Fibroblast of lung (primary cell): Measurements from ENCODE around the gene SMARCA2. TPM values are rescaled to one million over a fixed set of nuclear protein-coding genes. Genes with fewer than 3 reads are reported as not detected.

Experiments
- DNase-seq, 2 donors: peaks; one replicate each; pipeline versions ENCODE4 v3.0.0 to v3.0.0-alpha.2; 2010; ENCODE audit warnings: low read depth in 2 of 2
- H2AFZ ChIP-seq: 2 replicates; pipeline ENCODE4 v1.5.1; 2012; ENCODE audit warnings: low read length, control low read depth, inconsistent platforms
- H3K27ac ChIP-seq: 2 replicates; pipeline ENCODE4 v1.5.1; 2011; ENCODE audit warnings: low read length, control low read depth; ENCODE audit not compliant: insufficient read depth
- H3K27me3 ChIP-seq: 2 replicates; pipeline ENCODE4 v1.5.1; 2011; ENCODE audit warnings: mild to moderate bottlenecking, low read length; ENCODE audit not compliant: control insufficient read depth, insufficient read depth
- H3K36me3 ChIP-seq: 2 replicates; pipeline ENCODE4 v1.5.1; 2011; ENCODE audit warnings: low read length; ENCODE audit not compliant: control insufficient read depth, insufficient read depth
- H3K4me1 ChIP-seq: 2 replicates; pipeline ENCODE4 v1.5.1; 2011; ENCODE audit warnings: low read length; ENCODE audit not compliant: control insufficient read depth, insufficient read depth; ENCODE audit errors: extremely low read depth
- H3K4me2 ChIP-seq: 2 replicates; pipeline ENCODE4 v1.5.1; 2011; ENCODE audit warnings: low read length, control low read depth; ENCODE audit not compliant: insufficient read depth; ENCODE audit errors: extremely low read depth
- H3K4me3 ChIP-seq, 4 experiments: fragments of 200-600 bp in 1 of 4; sonication (generic) in 1 of 4; replicated peaks in 1 of 4; 2 replicates each; pipeline ENCODE4 v1.5.1; 2011 to 2016; ENCODE audit warnings: low read length in 4 of 4, low read depth in 3 of 4, mild to moderate bottlenecking in 3 of 4, control low read depth in 2 of 4, inconsistent platforms in 1 of 4, mixed read lengths in 1 of 4; ENCODE audit not compliant: insufficient read depth in 1 of 4; ENCODE audit errors: control extremely low read depth in 1 of 4
- H3K79me2 ChIP-seq: 2 replicates; pipeline ENCODE4 v1.5.1; 2012; ENCODE audit warnings: mild to moderate bottlenecking, low read length, inconsistent platforms; ENCODE audit not compliant: control insufficient read depth, insufficient read depth
- H3K9ac ChIP-seq: 2 replicates; pipeline ENCODE4 v1.5.1; 2011; ENCODE audit warnings: mild to moderate bottlenecking, low read length, control low read depth; ENCODE audit not compliant: insufficient read depth
- H3K9me3 ChIP-seq: 2 replicates; pipeline ENCODE4 v1.5.1; 2012; ENCODE audit warnings: low read depth, low read length; ENCODE audit not compliant: control insufficient read depth, insufficient read depth
- H4K20me1 ChIP-seq: 2 replicates; pipeline ENCODE4 v1.5.1; 2011; ENCODE audit warnings: low read length; ENCODE audit not compliant: control insufficient read depth, insufficient read depth; ENCODE audit errors: extremely low read depth
- EZH2 ChIP-seq: IDR thresholded peaks from 2 replicates; pipeline ENCODE4 v1.5.1; 2012; ENCODE audit warnings: low read length, control low read depth, mild to moderate bottlenecking; ENCODE audit errors: missing control alignments
- polyA plus RNA-seq, 2 donors: library from polyadenylated mRNA; depleted of rRNA in 1 of 2; stranded (reverse) in 1 of 2; unstranded in 1 of 2; fragments of >200 nt; gene quantifications; 2 replicates each; pipeline ENCODE4 v1.2.1, GENCODE V29; 2011 to 2012; ENCODE audit warnings: missing spikeins in 1 of 2
- total RNA-seq: library from RNA; depleted of rRNA; stranded (reverse); fragments of >200 nt; gene quantifications from 2 replicates; pipeline ENCODE4 v1.2.1, GENCODE V29; 2014
- TF ChIP-seq, protein P1 (sequence below), 2 donors: IDR thresholded peaks in 1 of 2; conservative IDR thresholded peaks in 1 of 2; 1 replicate in 1 of 2; 2 replicates in 1 of 2; pipeline ENCODE4 v1.5.1; 2011 to 2012; ENCODE audit warnings: low read length in 2 of 2, control low read depth in 1 of 2, inconsistent platforms in 1 of 2, low read depth in 1 of 2, mild to moderate bottlenecking in 1 of 2

SMARCA2 gene
- total and polyA plus RNA-seq, 2 donors (not counting 1 experiment from before 2014, with no cell fraction given) = 36.8 to 62.3 TPM

DNA sequence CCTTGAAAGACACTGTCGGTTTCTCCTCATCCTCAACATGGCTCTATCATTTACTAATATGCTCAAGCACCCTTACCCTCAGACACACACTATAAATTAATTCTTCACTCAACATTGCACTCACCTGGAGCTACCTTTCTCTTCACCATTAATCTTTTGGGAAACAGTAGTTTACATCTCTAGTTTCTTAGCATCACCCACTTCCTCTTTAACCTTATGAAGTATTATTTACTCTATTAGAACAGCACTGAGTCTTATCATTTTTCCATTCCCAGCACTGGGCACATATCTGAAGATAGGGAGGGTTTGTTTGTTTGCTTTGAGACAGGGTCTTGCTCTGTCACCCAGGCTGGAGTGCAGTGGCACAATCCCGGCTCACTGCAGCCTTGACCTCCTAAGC is 213.5 kb downstream of the SMARCA2 start:
- Histone ChIP-seq H3K79me2 (no peaks in the 10 kb centered on the region), H2AFZ (no peak overlapping the region), H4K20me1 (no peaks in the 10 kb centered on the region), H3K27ac (no peak overlapping the region), H3K36me3 (no peaks in the 10 kb centered on the region), H3K9me3 (no peaks in the 10 kb centered on the region), H3K4me2 (no peak overlapping the region), H3K4me3 (no peak overlapping the region), H3K9ac (no peak overlapping the region), H3K4me1 (no peaks in the 10 kb centered on the region), H3K27me3 (no peaks in the 10 kb centered on the region)
- no peak for DNase-seq
- TF ChIP-seq EZH2 = no peak
- TF ChIP-seq, protein P1, sequence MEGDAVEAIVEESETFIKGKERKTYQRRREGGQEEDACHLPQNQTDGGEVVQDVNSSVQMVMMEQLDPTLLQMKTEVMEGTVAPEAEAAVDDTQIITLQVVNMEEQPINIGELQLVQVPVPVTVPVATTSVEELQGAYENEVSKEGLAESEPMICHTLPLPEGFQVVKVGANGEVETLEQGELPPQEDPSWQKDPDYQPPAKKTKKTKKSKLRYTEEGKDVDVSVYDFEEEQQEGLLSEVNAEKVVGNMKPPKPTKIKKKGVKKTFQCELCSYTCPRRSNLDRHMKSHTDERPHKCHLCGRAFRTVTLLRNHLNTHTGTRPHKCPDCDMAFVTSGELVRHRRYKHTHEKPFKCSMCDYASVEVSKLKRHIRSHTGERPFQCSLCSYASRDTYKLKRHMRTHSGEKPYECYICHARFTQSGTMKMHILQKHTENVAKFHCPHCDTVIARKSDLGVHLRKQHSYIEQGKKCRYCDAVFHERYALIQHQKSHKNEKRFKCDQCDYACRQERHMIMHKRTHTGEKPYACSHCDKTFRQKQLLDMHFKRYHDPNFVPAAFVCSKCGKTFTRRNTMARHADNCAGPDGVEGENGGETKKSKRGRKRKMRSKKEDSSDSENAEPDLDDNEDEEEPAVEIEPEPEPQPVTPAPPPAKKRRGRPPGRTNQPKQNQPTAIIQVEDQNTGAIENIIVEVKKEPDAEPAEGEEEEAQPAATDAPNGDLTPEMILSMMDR (conservative IDR thresholded peaks at IDR 0.05 in 1 of 2, IDR thresholded peaks at IDR 0.05 in 1 of 2; ENCODE audit: low read depth in 1 of 2, low read length in 2 of 2) = no peak

- no peaks in the 10 kb centered on the region for H4K20me1 ChIP-seq
- H3K4me1 ChIP-seq = no peaks in the 10 kb centered on the region
- no peaks in the 10 kb centered on the region for H3K79me2 ChIP-seq
- H3K4me2 ChIP-seq = no peak overlapping the region
- DNase-seq = no peak
- no peak overlapping the region for H3K4me3 ChIP-seq
- no peaks in the 10 kb centered on the region for H3K36me3 ChIP-seq
- TF ChIP-seq EZH2 = no peak
- TF ChIP-seq, protein P1 (conservative IDR thresholded peaks at IDR 0.05 in 1 of 2, IDR thresholded peaks at IDR 0.05 in 1 of 2; ENCODE audit: low read depth in 1 of 2, low read length in 2 of 2) = no peak
- no peaks in the 10 kb centered on the region for H3K27me3 ChIP-seq
- H3K9ac ChIP-seq = no peak overlapping the region
- no peak overlapping the region for H3K27ac ChIP-seq
- H3K9me3 ChIP-seq = no peaks in the 10 kb centered on the region
- H2AFZ ChIP-seq = no peak overlapping the region
Measured at GRCh38 chr9:2229109-2229721, 214.1 kb downstream of the SMARCA2 start.

- Histone ChIP-seq H3K9me3 (no peaks in the 10 kb centered on the region), H3K79me2 (no peaks in the 10 kb centered on the region), H3K27ac (no peak overlapping the region), H2AFZ (no peak overlapping the region), H3K36me3 (no peaks in the 10 kb centered on the region), H3K4me3 (no peak overlapping the region), H3K27me3 (no peaks in the 10 kb centered on the region), H3K9ac (no peak overlapping the region), H3K4me2 (no peak overlapping the region), H3K4me1 (no peaks in the 10 kb centered on the region), H4K20me1 (no peaks in the 10 kb centered on the region)
- DNase-seq = no peak
- TF ChIP-seq, protein P1 (conservative IDR thresholded peaks at IDR 0.05 in 1 of 2, IDR thresholded peaks at IDR 0.05 in 1 of 2; ENCODE audit: low read depth in 1 of 2, low read length in 2 of 2) = no peak
- no peak for TF ChIP-seq EZH2
Measured at GRCh38 chr9:2230362-2230761, 215.2 kb downstream of the SMARCA2 start.
